Immature natural killer cell (primary cell): ENCODE measurements around the gene PBRM1. TPM values are rescaled to one million over a fixed set of nuclear protein-coding genes. Genes with fewer than 3 reads are reported as not detected.
A peak's percentile ranks its signal among the peaks of the same experiment; 100 is the strongest.

Experiments used
- DNase-seq, 3 donors: peaks; one replicate each; pipeline ENCODE4 v3.0.0; 2022; ENCODE audit warnings: mixed read lengths in 1 of 3
- H3K27ac Mint-ChIP-seq, 6 donors: one replicate each; pipeline ENCODE4 v1.8.0; 2020; ENCODE audit warnings: mixed read lengths in 6 of 6, mild to moderate bottlenecking in 5 of 6, inconsistent platforms in 4 of 6, moderate library complexity in 3 of 6
- H3K27me3 Mint-ChIP-seq, 3 donors: one replicate each; pipeline ENCODE4 v1.8.0; 2020 to 2021; ENCODE audit warnings: low read depth in 3 of 3, mild to moderate bottlenecking in 3 of 3, mixed read lengths in 3 of 3, moderate library complexity in 3 of 3, inconsistent platforms in 1 of 3
- H3K36me3 Mint-ChIP-seq, 3 donors: one replicate each; pipeline ENCODE4 v1.8.0; 2020; ENCODE audit warnings: mixed read lengths in 3 of 3, inconsistent platforms in 2 of 3, mild to moderate bottlenecking in 2 of 3
- H3K4me1 Mint-ChIP-seq, 2 donors: one replicate each; pipeline ENCODE4 v1.8.0; 2020; ENCODE audit warnings: inconsistent platforms in 2 of 2, mild to moderate bottlenecking in 2 of 2, mixed read lengths in 2 of 2, moderate library complexity in 1 of 2
- H3K4me3 Mint-ChIP-seq, 5 donors: one replicate each; pipeline ENCODE4 v1.8.0; 2020; ENCODE audit warnings: mild to moderate bottlenecking in 5 of 5, mixed read lengths in 5 of 5, inconsistent platforms in 3 of 5, moderate library complexity in 3 of 5
- H3K9me3 Mint-ChIP-seq, 6 donors: one replicate each; pipeline ENCODE4 v1.8.0; 2020; ENCODE audit warnings: mild to moderate bottlenecking in 6 of 6, mixed read lengths in 6 of 6, inconsistent platforms in 4 of 6, moderate library complexity in 3 of 6
- polyA plus RNA-seq, 3 donors: library from polyadenylated mRNA; unstranded; fragments of 300-500 nt; fragmentation: Illumina TruSeq; gene quantifications; one replicate each; pipeline ENCODE4 v1.2.3, GENCODE V29; 2021

The PBRM1 gene
- polyA plus RNA-seq, 3 donors from 2014 or later: 52.4 to 116 (median 66.4) TPM

- Mint-ChIP-seq H3K36me3 (peaks cover 9 to 10% (median 10%) of the 10 kb centered on the region in 3 donors), H3K4me1 (peaks cover under 1 to 2% of the 10 kb centered on the region in 2 donors), H3K4me3 (no peak overlapping the region), H3K27me3 (peaks cover 0 to 4% (median 0%) of the 10 kb centered on the region in 3 donors), H3K27ac (no peak overlapping the region), H3K9me3 (no peaks in the 10 kb centered on the region)
- DNase-seq: no peak
Measured at GRCh38 chr3:52714335-52715302, 28.9 kb upstream of the PBRM1 start.

- H3K9me3 Mint-ChIP-seq: no peaks in the 10 kb centered on the region
- DNase-seq: no peak
- H3K27ac Mint-ChIP-seq: peak overlapping the region in 2 of 6 donors; percentile 27 to 74
- peaks cover 3 to 6% of the 10 kb centered on the region in 2 donors for H3K4me1 Mint-ChIP-seq
- peaks cover 0 to 2% (median 0%) of the 10 kb centered on the region in 3 donors for H3K27me3 Mint-ChIP-seq
- peaks cover 3 to 5% (median 4%) of the 10 kb centered on the region in 3 donors for H3K36me3 Mint-ChIP-seq
- H3K4me3 Mint-ChIP-seq: no peak overlapping the region
Measured at GRCh38 chr3:52712291-52713212, 26.8 kb upstream of the PBRM1 start.

GRCh38 chr3:52710512-52710911 lies 24.8 kb upstream of the PBRM1 start:
- no peak overlapping the region for H3K4me3 Mint-ChIP-seq
- no peak overlapping the region for H3K27ac Mint-ChIP-seq
- H3K4me1 Mint-ChIP-seq: peaks cover 18 to 20% of the 10 kb centered on the region in 2 donors
- H3K27me3 Mint-ChIP-seq: peaks cover 0 to 4% (median 0%) of the 10 kb centered on the region in 3 donors
- DNase-seq: no peak
- H3K36me3 Mint-ChIP-seq: no peaks in the 10 kb centered on the region
- no peaks in the 10 kb centered on the region for H3K9me3 Mint-ChIP-seq

GRCh38 chr3:52707585-52707984 lies 21.9 kb upstream of the PBRM1 start:
- Mint-ChIP-seq H3K27me3 (peaks cover 0 to 3% (median 0%) of the 10 kb centered on the region in 3 donors), H3K4me1 (peaks cover 34 to 39% of the 10 kb centered on the region in 2 donors), H3K27ac (peak overlapping the region in 4 of 6 donors; percentile 39 to 81 (median 51)), H3K36me3 (no peaks in the 10 kb centered on the region), H3K9me3 (no peaks in the 10 kb centered on the region), H3K4me3 (peak overlapping the region; percentile 47 to 67 (median 63))
- DNase-seq: no peak

- Mint-ChIP-seq H3K27ac (peak within 1 kb of the TSS; percentile 91 to 97 (median 95)), H3K36me3 (no peaks in the 10 kb centered on the region), H3K27me3 (peaks cover 0 to 3% (median 0%) of the 10 kb centered on the region in 3 donors), H3K4me3 (peak within 1 kb of the TSS; percentile 93 to 95 (median 94)), H3K9me3 (no peaks in the 10 kb centered on the region), H3K4me1 (peaks cover 34 to 39% of the 10 kb centered on the region in 2 donors)
- peak; percentile 89 to 91 (median 91) for DNase-seq
Measured at GRCh38 chr3:52705688-52706686, 20.3 kb upstream of the PBRM1 start, which contains the start of the genes GLT8D1 and SPCS1. GLT8D1 (minus strand) TSS chr3:52705791; CDS start chr3:52700460, 5,331 bp downstream. SPCS1 (plus strand) TSS chr3:52706106; CDS start chr3:52706247, 141 bp downstream.

GRCh38 chr3:52705438-52705687 lies 19.6 kb upstream of the PBRM1 start:
- Mint-ChIP-seq H3K9me3 (no peaks in the 10 kb centered on the region), H3K27ac (peak overlapping the region; percentile 91 to 95 (median 94)), H3K4me3 (peak overlapping the region; percentile 93 to 95 (median 94))

GRCh38 chr3:52704611-52705437 lies 19.1 kb upstream of the PBRM1 start:
- DNase-seq: no peak
- Mint-ChIP-seq H3K36me3 (no peaks in the 10 kb centered on the region), H3K4me3 (peak overlapping the region; percentile 93 to 95 (median 94)), H3K9me3 (no peaks in the 10 kb centered on the region), H3K27ac (peak overlapping the region; percentile 91 to 95 (median 94)), H3K27me3 (peaks cover 0 to 3% (median 0%) of the 10 kb centered on the region in 3 donors), H3K4me1 (peaks cover 34 to 39% of the 10 kb centered on the region in 2 donors)

More at GRCh38 chr3:52705438-52705687, 19.6 kb upstream of the PBRM1 start:
- H3K36me3 Mint-ChIP-seq: no peaks in the 10 kb centered on the region
- peaks cover 34 to 39% of the 10 kb centered on the region in 2 donors for H3K4me1 Mint-ChIP-seq
- no peak for DNase-seq
- peaks cover 0 to 3% (median 0%) of the 10 kb centered on the region in 3 donors for H3K27me3 Mint-ChIP-seq

- Mint-ChIP-seq H3K4me1 (peaks cover 35 to 39% of the 10 kb centered on the region in 2 donors), H3K36me3 (no peaks in the 10 kb centered on the region), H3K27me3 (peaks cover 0 to 3% (median 0%) of the 10 kb centered on the region in 3 donors), H3K27ac (peak overlapping the region in 3 of 6 donors; percentile 31 to 78 (median 42)), H3K9me3 (no peaks in the 10 kb centered on the region), H3K4me3 (peak overlapping the region in 3 of 5 donors; percentile 30 to 36 (median 32))
- no peak for DNase-seq
Measured at GRCh38 chr3:52703341-52703740, 17.6 kb upstream of the PBRM1 start.

- H3K27me3 Mint-ChIP-seq: no peaks in the 10 kb centered on the region
- H3K27ac Mint-ChIP-seq: peak overlapping the region in 5 of 6 donors; percentile 85 to 95 (median 92)
- peak overlapping the region in 4 of 5 donors; percentile 67 to 79 (median 70) for H3K4me3 Mint-ChIP-seq
- H3K9me3 Mint-ChIP-seq: no peaks in the 10 kb centered on the region
- peaks cover 12 to 42% (median 31%) of the 10 kb centered on the region in 3 donors for H3K36me3 Mint-ChIP-seq
- no peak for DNase-seq
- H3K4me1 Mint-ChIP-seq: peaks cover 24 to 30% of the 10 kb centered on the region in 2 donors
Measured at GRCh38 chr3:52697632-52697965, 11.9 kb upstream of the PBRM1 start.

- no peaks in the 10 kb centered on the region for H3K27me3 Mint-ChIP-seq
- no peaks in the 10 kb centered on the region for H3K9me3 Mint-ChIP-seq
- peaks cover 24 to 30% of the 10 kb centered on the region in 2 donors for H3K4me1 Mint-ChIP-seq
- peak overlapping the region in 5 of 6 donors; percentile 85 to 95 (median 92) for H3K27ac Mint-ChIP-seq
- peak overlapping the region in 4 of 5 donors; percentile 67 to 79 (median 70) for H3K4me3 Mint-ChIP-seq
- DNase-seq: peak in 2 of 3 donors; percentile 31 to 34
- H3K36me3 Mint-ChIP-seq: peaks cover 12 to 44% (median 32%) of the 10 kb centered on the region in 3 donors
Measured at GRCh38 chr3:52696830-52697631, 11.3 kb upstream of the PBRM1 start.
